CD4-positive, alpha-beta T cell treated with Interleukin-10 for 1 hour (primary cell): Measurements from ENCODE around the gene CLK2.
"Not testable (repeated sequence)": the region's sequence is repeated elsewhere in the genome, so short reads cannot be mapped to it uniquely, and the experiment has no call there.

Source experiments
- DNase-seq: peaks from one replicate; pipeline ENCODE4 v3.0.0-alpha.2; 2020

The CLK2 gene

GRCh38 chr1:155295942-155296267, 22.6 kb upstream of the CLK2 start:
- no peak for DNase-seq

DNA sequence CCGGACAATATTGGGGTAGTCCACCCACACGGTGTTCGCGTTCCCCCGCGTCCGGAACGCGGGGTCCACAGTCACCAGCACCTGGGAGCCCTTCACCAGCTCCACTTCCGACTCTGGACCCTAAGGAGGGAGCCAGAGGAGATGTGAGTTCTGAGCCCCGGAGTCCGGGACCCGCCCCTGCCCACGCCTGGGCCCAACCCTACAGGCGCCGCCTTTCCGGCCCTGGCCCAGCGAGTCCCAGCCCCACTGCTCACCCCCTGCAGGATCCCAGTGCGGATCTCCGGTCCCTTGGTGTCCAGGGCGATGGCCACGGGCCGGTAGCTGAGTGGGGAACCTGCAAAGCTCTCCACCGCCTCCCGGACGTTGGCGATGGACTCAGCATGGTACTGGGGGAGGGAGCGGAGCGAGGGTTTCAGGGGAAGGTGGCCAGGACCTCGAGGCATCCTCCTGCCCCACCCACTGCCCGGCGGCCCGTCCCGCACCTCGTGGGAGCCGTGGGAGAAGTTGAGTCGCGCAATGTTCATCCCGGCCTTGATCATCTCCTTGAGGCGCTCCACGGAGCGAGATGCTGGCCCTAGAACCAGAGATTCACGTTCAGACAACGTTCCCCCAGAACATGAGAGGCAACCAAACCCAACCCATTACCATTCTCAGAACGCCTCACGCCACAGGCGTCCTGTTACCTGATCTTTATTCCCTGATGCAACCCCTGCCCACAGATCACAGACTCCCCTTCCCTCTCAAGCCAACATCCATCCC, 22.1 kb upstream of the CLK2 start:
- no peak for DNase-seq

- DNase-seq, result no peak
Observed at GRCh38 chr1:155294520-155295182, 21.3 kb upstream of the CLK2 start.

GRCh38 chr1:155293086-155293749, 19.9 kb upstream of the CLK2 start:
- DNase-seq, result no peak

- not testable (repeated sequence) for DNase-seq
Observed at GRCh38 chr1:155291006-155291405, 17.7 kb upstream of the CLK2 start.

- DNase-seq, result no peak
Observed at GRCh38 chr1:155287987-155288543, 14.8 kb upstream of the CLK2 start.

DNA sequence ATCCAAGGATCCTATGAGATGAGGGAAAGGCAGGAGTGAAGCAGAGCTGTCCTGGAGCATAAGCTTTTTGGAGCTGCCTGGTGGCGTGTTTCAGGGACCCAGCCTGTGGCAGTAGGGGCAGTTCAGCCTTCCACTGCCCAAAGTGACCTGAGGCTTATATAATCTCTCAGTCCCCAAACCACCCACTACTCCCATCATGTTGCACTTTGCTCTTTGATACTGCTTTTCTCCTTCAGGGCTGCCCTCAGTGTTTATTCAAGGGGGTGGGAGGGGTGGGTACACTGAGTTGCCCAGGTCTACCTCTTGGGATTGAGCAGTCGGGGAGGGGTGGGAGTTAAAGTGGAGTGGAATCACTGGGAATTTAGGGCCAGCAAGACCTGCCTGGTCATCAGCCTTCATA, 13.2 kb upstream of the CLK2 start:
- DNase-seq, result no peak

DNA sequence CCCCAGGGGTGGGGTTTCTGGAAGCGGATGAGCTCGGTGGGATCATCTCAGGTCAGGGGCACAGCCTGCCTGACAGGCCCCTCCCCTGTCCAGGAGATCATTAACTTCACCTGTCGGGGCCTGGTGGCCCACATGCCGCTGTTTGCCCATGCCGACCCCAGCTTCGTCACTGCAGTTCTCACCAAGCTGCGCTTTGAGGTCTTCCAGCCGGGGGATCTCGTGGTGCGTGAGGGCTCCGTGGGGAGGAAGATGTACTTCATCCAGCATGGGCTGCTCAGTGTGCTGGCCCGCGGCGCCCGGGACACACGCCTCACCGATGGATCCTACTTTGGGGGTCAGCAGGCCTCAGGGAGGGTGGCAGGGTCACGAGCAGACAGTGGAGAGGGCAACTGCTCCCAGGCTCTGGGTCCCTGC, 12.3 kb upstream of the CLK2 start:
- no peak for DNase-seq

GRCh38 chr1:155285063-155285462, 11.8 kb upstream of the CLK2 start:
- no peak for DNase-seq

- no peak for DNase-seq
Observed at GRCh38 chr1:155284476-155284875, 11.2 kb upstream of the CLK2 start.

- DNase-seq, result no peak
Observed at GRCh38 chr1:155282488-155283091, 9.3 kb upstream of the CLK2 start.

DNA sequence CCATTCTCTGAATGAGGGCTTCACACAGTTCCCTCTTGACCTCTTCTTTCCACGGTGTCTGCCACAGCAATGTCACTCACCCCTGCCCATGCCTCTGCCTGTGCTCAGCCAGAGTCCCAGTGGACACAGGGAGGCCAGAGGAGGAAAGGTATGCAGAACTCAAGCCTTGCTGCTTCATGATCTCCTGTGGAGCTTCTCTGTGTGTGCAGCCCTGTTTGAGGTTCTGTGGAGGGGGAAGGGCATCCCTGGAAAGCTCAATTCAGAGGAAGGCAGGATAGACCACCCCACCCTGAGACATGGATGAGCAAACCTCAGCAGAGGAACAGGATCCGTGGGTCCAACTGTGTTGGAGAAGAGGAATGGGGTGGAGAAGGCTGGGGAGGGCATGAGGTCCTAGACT, 6.0 kb upstream of the CLK2 start:
- DNase-seq, result no peak

GRCh38 chr1:155278689-155279160, 5.4 kb upstream of the CLK2 start:
- no peak for DNase-seq

GRCh38 chr1:155277902-155278688, 4.8 kb upstream of the CLK2 start:
- DNase-seq, result peak; percentile 80

DNA sequence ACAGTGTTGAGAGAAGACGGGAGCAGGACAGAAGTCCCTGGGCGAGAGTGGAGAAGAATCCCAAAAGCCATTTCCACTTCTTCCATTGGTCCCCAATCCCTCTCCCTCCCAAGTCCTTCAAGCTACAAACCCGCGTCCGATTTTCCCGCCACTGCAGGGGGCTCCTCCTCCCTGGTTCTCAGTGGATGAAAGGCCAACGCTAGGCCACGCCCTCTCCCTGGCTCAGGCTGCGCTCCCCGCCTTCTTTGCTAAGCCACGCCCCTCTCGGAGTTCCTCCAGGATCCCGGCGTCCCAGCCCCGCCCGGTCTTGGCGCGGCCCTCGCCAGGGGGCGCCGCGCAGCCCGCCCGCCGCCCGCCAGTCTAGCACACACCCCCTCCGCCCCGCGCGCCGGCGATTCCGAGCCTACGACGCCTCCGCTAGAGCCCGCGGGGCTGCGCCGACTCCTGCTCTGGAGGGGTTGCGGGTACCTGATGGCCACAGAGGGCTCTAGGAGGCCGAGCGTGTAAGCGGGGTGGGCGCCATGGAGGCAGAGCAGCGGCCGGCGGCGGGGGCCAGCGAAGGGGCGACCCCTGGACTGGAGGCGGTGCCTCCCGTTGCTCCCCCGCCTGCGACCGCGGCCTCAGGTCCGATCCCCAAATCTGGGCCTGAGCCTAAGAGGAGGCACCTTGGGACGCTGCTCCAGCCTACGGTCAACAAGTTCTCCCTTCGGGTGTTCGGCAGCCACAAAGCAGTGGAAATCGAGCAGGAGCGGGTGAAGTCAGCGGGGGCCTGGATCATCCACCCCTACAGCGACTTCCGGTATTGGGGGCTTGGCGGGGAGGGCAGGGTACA, 4.0 kb upstream of the CLK2 start, which contains the start of gene HCN3:
Gene HCN3, plus strand, starts transcription at position 394 of the 832 bp plus-strand sequence. Its CDS starts 128 bp downstream, at position 522.
- peak; percentile 96 for DNase-seq

DNA sequence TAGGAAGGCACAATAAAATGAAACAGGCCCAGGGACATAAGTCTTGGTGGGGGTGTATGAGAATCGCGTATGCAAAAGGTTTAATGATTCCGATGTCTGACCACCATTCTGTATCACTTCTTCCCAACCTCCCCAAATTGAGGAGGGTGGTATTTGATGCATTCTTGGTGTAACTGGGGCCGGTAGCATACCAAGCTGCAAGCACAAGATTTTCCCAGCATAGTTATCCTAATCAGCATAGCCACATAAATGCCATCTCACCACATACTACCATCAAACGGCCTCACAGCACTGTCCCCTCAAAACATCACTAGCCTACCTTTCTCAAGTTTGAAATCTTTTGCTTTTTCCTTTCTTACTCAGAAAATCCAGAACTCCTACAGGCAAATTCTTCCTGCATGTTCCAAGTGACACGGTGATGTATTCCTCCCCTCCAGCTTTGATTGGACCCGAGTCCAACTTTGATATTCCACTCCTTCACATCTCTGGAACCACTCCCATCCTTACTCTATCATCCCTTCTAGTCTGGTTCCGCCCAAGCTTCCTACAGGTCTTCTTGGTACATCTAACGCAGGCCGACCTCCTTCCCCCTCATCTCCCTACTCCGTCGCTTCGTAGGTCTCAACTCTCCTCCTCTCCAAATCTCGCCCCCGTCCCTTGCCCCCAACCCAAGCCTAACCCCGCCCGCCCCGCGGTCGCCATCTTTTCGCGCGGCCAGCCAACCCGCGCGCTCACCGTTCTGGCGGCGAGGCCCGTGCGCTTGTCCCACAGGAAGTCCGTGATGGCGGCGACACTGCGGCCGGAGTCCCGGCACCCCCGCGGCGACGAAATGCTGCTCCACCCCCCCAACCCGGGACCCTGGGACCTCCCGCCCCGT, 600 bp downstream of the CLK2 start:
- no peak for DNase-seq

DNA sequence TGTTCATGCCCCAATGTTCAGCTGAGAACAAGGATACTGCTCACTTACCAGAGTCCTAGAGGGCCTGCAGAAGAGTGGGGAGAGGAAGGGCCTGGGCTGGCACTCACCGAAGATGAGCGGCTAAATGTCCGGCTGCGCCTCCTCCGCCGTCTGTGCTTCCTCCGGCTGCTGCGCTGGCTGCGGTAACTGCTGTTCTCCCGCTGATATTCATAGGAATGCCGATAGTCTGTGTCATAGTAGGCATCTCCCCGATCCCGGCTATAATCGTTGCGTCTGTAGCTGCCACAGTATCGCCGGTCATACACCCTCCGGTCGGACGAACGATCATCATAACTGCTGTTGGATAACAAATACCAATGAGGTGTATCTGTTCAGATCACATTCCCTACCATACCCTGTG, 3.9 kb downstream of the CLK2 start:
- DNase-seq, result no peak

- no peak for DNase-seq
Observed at GRCh38 chr1:155268630-155269029, 4.7 kb downstream of the CLK2 start.

DNA sequence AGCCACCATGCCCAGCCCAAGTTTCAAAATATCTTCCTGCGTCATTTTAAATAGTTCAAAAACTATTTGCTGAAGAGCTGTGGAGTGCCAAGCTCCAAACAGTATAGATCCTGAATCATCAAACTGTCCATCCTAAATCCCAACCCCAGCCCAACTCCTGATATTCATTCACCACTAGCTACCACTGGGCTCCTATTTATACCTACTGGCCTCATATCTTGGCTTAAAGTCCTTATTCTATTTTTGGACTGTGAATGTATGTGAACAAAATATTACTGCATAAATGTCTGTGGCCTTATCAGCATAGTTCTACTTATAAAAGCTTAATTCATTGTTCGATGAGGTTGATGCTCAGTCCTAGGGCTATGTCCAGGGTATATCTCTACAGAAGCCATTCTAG, 5.9 kb downstream of the CLK2 start:
- no peak for DNase-seq

DNA sequence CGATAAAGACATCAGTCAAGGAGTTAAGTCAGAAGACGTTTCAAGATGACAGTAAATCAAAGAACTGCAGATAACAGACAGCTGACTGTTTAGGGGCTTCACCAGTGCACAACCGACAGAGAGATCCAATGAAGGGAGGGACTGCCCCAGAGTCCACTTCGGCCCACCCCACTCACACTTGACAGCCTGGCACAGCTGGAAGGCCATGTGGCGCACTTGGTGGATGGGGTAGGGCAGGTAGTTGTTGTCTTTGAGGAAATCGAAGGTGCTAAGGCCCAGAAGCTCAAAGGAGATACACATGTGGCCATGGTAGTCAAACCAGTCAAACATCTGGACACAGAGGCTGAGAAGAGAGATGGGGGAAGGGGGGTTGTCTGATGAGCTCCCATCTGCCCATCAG, 6.8 kb downstream of the CLK2 start:
- no peak for DNase-seq
